ENCODE measurements around the gene MYH15. TPM values are rescaled to one million over a fixed set of nuclear protein-coding genes. Genes with fewer than 3 reads are reported as not detected.

MYH15 gene
- polyA plus RNA-seq, 4 donors = 0.27 to 0.48 (median 0.35) TPM; not detected in 1

GRCh38 chr3:108546247-108546646 lies 35.9 kb upstream of the MYH15 start:
- H3K4me1 ChIP-seq (ENCODE audit: control insufficient read depth in 3 of 3, insufficient read depth in 2 of 3, low read depth in 1 of 3, low read length in 2 of 3) = no peaks in the 10 kb centered on the region
- no peaks in the 10 kb centered on the region for H3K9me3 ChIP-seq (ENCODE audit: control insufficient read depth in 2 of 2, insufficient read depth in 1 of 2, low read depth in 1 of 2, low read length in 1 of 2)
- 65 to 91% (median 67%) methylated on average over 1 of the region's 1 CpG for WGBS, 3 donors
- H3K27me3 ChIP-seq (ENCODE audit: control insufficient read depth in 3 of 3, insufficient read depth in 3 of 3, low read length in 3 of 3) = no peaks in the 10 kb centered on the region
- no peak overlapping the region for H3K4me3 ChIP-seq (ENCODE audit: low read depth in 1 of 3, low read length in 3 of 3)
- peaks cover 0 to 6% (median 0%) of the 10 kb centered on the region in 3 donors for H3K36me3 ChIP-seq (ENCODE audit: control insufficient read depth in 3 of 3, insufficient read depth in 2 of 3, low read depth in 1 of 3, low read length in 3 of 3)
- DNase-seq (peak in 1 of 2 donors; percentile 5), FAIRE-seq (peak; percentile 51)
- H3K27ac ChIP-seq (ENCODE audit: low read depth in 1 of 3, low read length in 2 of 3) = no peak overlapping the region

DNA sequence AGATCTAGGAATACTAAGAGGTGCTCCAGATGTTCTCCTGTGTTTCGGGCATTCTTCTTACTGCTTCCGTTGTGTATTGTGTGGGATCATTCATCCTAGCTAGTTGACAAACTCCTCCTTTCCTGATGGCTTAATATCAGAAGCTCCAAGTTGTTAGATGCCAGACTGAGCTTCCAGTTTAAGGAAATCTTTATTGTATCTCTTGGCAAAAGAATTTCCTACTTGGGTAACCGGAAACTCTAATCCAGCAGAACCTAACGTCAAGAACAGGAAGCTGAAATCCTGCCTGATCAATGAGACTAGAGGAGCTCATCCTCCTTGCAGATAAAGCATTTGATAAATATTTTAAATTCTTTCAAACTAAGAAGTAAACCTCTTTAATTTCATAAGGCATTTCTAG lies 27.7 kb upstream of the MYH15 start:
- Histone ChIP-seq H3K27me3 (ENCODE audit: control insufficient read depth in 3 of 3, insufficient read depth in 3 of 3, low read length in 3 of 3) (no peaks in the 10 kb centered on the region), H3K36me3 (ENCODE audit: control insufficient read depth in 3 of 3, insufficient read depth in 2 of 3, low read depth in 1 of 3, low read length in 3 of 3) (no peaks in the 10 kb centered on the region), H3K4me3 (ENCODE audit: low read depth in 1 of 3, low read length in 3 of 3) (no peak overlapping the region), H3K9me3 (ENCODE audit: control insufficient read depth in 2 of 2, insufficient read depth in 1 of 2, low read depth in 1 of 2, low read length in 1 of 2) (no peaks in the 10 kb centered on the region), H3K27ac (ENCODE audit: low read depth in 1 of 3, low read length in 2 of 3) (no peak overlapping the region), H3K4me1 (ENCODE audit: control insufficient read depth in 3 of 3, insufficient read depth in 2 of 3, low read depth in 1 of 3, low read length in 2 of 3) (no peaks in the 10 kb centered on the region)
- 58 to 89% (median 88%) methylated on average over 4 of the region's 4 CpGs for WGBS, 3 donors
- FAIRE-seq (no peak), DNase-seq (no peak)

DNA sequence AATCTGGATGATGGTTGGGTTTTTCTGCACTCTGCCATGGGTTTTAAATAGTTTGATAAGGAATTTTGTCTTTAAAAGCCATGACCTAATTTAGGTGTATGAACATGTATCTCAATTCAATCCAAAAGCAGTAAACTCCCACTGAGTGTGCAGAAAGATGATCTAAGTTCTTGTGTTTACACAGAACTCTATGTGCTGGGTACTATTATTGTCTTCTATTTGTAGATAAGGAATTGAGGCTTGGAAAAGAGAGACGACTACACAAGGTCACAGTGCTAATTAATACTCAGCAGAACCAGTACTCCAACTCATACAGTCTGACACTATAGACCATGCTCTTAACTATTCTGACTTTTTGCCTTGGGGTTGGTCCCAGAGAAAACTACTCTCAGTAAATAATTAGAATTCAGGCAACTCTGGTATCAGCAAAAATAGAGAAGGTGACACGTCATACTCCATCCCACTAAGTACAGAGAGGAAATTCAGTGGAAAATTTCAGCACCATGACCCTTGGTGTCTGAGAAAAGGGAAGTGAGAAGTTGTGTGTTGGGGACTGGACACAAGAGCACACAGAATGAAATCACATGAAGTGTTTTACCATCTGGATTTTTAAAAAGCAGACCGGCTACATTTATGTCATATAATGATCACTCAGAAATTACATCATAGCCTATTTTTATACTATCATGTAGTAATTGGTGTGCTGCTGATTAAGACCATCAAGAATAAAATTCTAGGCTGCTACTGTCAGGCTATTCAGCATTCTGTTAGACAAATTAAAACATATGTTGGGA lies 18.3 kb upstream of the MYH15 start:
- 49 to 65% (median 54%) methylated on average over 3 of the region's 3 CpGs for WGBS, 3 donors
- Histone ChIP-seq H3K4me3 (ENCODE audit: low read depth in 1 of 3, low read length in 3 of 3) (no peak overlapping the region), H3K27ac (ENCODE audit: low read depth in 1 of 3, low read length in 2 of 3) (no peak overlapping the region), H3K9me3 (ENCODE audit: control insufficient read depth in 2 of 2, insufficient read depth in 1 of 2, low read depth in 1 of 2, low read length in 1 of 2) (no peaks in the 10 kb centered on the region), H3K36me3 (ENCODE audit: control insufficient read depth in 3 of 3, insufficient read depth in 2 of 3, low read depth in 1 of 3, low read length in 3 of 3) (no peaks in the 10 kb centered on the region), H3K27me3 (ENCODE audit: control insufficient read depth in 3 of 3, insufficient read depth in 3 of 3, low read length in 3 of 3) (no peaks in the 10 kb centered on the region), H3K4me1 (ENCODE audit: control insufficient read depth in 3 of 3, insufficient read depth in 2 of 3, low read depth in 1 of 3, low read length in 2 of 3) (no peaks in the 10 kb centered on the region)
- FAIRE-seq (no peak), DNase-seq (no peak)

GRCh38 chr3:108527817-108528216 lies 17.4 kb upstream of the MYH15 start:
- Histone ChIP-seq H3K27me3 (ENCODE audit: control insufficient read depth in 3 of 3, insufficient read depth in 3 of 3, low read length in 3 of 3) (no peaks in the 10 kb centered on the region), H3K4me1 (ENCODE audit: control insufficient read depth in 3 of 3, insufficient read depth in 2 of 3, low read depth in 1 of 3, low read length in 2 of 3) (no peaks in the 10 kb centered on the region), H3K27ac (ENCODE audit: low read depth in 1 of 3, low read length in 2 of 3) (no peak overlapping the region), H3K4me3 (ENCODE audit: low read depth in 1 of 3, low read length in 3 of 3) (no peak overlapping the region), H3K9me3 (ENCODE audit: control insufficient read depth in 2 of 2, insufficient read depth in 1 of 2, low read depth in 1 of 2, low read length in 1 of 2) (no peaks in the 10 kb centered on the region), H3K36me3 (ENCODE audit: control insufficient read depth in 3 of 3, insufficient read depth in 2 of 3, low read depth in 1 of 3, low read length in 3 of 3) (no peaks in the 10 kb centered on the region)
- no peak for DNase-seq
- WGBS, 3 donors = 79 to 83% (median 80%) methylated on average over 2 of the region's 2 CpGs
- FAIRE-seq = no peak

DNA sequence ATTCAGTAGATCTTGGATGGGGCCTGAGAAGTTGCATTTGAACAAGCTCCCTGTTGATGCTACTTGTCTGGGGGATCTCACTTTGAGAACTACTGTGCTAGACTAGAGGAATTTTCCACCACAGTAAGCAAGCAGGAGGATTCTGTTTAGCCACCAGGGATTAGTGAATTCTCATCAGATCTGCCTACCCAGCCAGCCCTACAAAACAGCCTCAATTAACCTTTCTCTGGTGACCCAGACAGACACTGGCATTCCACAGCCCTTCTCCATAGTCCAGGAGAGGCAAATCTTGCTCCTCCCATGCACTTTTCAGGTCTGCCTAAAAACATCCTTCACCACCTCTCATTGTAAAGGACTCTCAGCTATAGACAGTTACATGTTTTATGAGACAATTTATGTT lies 16.7 kb upstream of the MYH15 start:
- no peak for DNase-seq
- no peaks in the 10 kb centered on the region for H3K36me3 ChIP-seq (ENCODE audit: control insufficient read depth in 3 of 3, insufficient read depth in 2 of 3, low read depth in 1 of 3, low read length in 3 of 3)
- H3K4me1 ChIP-seq (ENCODE audit: control insufficient read depth in 3 of 3, insufficient read depth in 2 of 3, low read depth in 1 of 3, low read length in 2 of 3) = no peaks in the 10 kb centered on the region
- no peaks in the 10 kb centered on the region for H3K9me3 ChIP-seq (ENCODE audit: control insufficient read depth in 2 of 2, insufficient read depth in 1 of 2, low read depth in 1 of 2, low read length in 1 of 2)
- no peak overlapping the region for H3K27ac ChIP-seq (ENCODE audit: low read depth in 1 of 3, low read length in 2 of 3)
- no peak for FAIRE-seq
- no peaks in the 10 kb centered on the region for H3K27me3 ChIP-seq (ENCODE audit: control insufficient read depth in 3 of 3, insufficient read depth in 3 of 3, low read length in 3 of 3)
- H3K4me3 ChIP-seq (ENCODE audit: low read depth in 1 of 3, low read length in 3 of 3) = no peak overlapping the region

- Histone ChIP-seq H3K4me1 (ENCODE audit: control insufficient read depth in 3 of 3, insufficient read depth in 2 of 3, low read depth in 1 of 3, low read length in 2 of 3) (no peaks in the 10 kb centered on the region), H3K9me3 (ENCODE audit: control insufficient read depth in 2 of 2, insufficient read depth in 1 of 2, low read depth in 1 of 2, low read length in 1 of 2) (no peaks in the 10 kb centered on the region), H3K27me3 (ENCODE audit: control insufficient read depth in 3 of 3, insufficient read depth in 3 of 3, low read length in 3 of 3) (no peaks in the 10 kb centered on the region), H3K27ac (ENCODE audit: low read depth in 1 of 3, low read length in 2 of 3) (no peak overlapping the region), H3K36me3 (ENCODE audit: control insufficient read depth in 3 of 3, insufficient read depth in 2 of 3, low read depth in 1 of 3, low read length in 3 of 3) (no peaks in the 10 kb centered on the region), H3K4me3 (ENCODE audit: low read depth in 1 of 3, low read length in 3 of 3) (no peak overlapping the region)
- WGBS, 3 donors = 91 to 96% (median 93%) methylated on average over 2 of the region's 2 CpGs
- DNase-seq (no peak), FAIRE-seq (no peak)
Observed at GRCh38 chr3:108525971-108526370, 15.6 kb upstream of the MYH15 start.

DNA sequence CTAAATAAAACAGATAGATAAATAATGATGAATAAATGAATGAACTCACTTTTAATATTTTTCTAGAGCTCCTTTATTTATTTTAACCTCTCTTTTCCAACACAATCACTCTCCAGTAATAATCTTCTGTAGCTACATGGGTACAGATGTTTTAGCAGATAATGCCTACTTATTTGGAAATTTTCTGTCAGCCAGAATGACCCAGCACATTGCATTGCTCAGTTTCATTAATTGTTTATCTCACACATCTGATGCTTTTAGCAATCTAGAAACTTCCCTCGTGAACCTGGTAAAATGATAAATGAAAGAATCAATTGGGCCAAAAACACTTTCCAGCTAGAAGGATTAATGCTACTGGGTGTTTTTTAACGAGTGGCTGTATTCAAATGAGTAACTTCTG lies 14.9 kb upstream of the MYH15 start:
- WGBS, 3 donors = 62 to 73% (median 72%) methylated on average over 2 of the region's 2 CpGs
- Histone ChIP-seq H3K27me3 (ENCODE audit: control insufficient read depth in 3 of 3, insufficient read depth in 3 of 3, low read length in 3 of 3) (no peaks in the 10 kb centered on the region), H3K4me1 (ENCODE audit: control insufficient read depth in 3 of 3, insufficient read depth in 2 of 3, low read depth in 1 of 3, low read length in 2 of 3) (no peaks in the 10 kb centered on the region), H3K36me3 (ENCODE audit: control insufficient read depth in 3 of 3, insufficient read depth in 2 of 3, low read depth in 1 of 3, low read length in 3 of 3) (no peaks in the 10 kb centered on the region), H3K9me3 (ENCODE audit: control insufficient read depth in 2 of 2, insufficient read depth in 1 of 2, low read depth in 1 of 2, low read length in 1 of 2) (no peaks in the 10 kb centered on the region), H3K4me3 (ENCODE audit: low read depth in 1 of 3, low read length in 3 of 3) (no peak overlapping the region), H3K27ac (ENCODE audit: low read depth in 1 of 3, low read length in 2 of 3) (no peak overlapping the region)
- FAIRE-seq = no peak
- no peak for DNase-seq

DNA sequence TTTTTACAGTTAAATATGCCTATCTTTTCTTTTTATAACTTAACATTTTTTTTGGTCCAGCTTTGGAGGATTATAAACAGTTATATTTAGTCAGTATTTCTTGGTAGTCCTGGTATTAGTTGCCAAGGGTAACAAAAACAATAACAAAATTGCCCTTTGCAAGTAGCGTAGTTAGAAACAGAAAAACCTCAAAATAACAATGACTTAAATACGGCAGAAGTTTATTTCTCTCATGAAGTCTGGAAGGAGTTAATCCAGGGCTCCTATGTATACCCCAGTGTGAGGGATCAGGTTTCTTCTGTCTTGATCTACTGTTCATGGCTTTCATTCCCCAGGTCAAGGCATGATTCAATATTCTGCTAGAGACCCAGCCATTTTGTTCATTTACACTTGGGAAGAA lies 14.1 kb upstream of the MYH15 start:
- H3K36me3 ChIP-seq (ENCODE audit: control insufficient read depth in 3 of 3, insufficient read depth in 2 of 3, low read depth in 1 of 3, low read length in 3 of 3) = no peaks in the 10 kb centered on the region
- WGBS, 3 donors = 38 to 55% (median 52%) methylated on average over 2 of the region's 2 CpGs
- no peaks in the 10 kb centered on the region for H3K4me1 ChIP-seq (ENCODE audit: control insufficient read depth in 3 of 3, insufficient read depth in 2 of 3, low read depth in 1 of 3, low read length in 2 of 3)
- H3K27ac ChIP-seq (ENCODE audit: low read depth in 1 of 3, low read length in 2 of 3) = peak overlapping the region in 1 of 3 donors; percentile 24
- DNase-seq (no peak), FAIRE-seq (no peak)
- H3K9me3 ChIP-seq (ENCODE audit: control insufficient read depth in 2 of 2, insufficient read depth in 1 of 2, low read depth in 1 of 2, low read length in 1 of 2) = no peaks in the 10 kb centered on the region
- H3K4me3 ChIP-seq (ENCODE audit: low read depth in 1 of 3, low read length in 3 of 3) = no peak overlapping the region
- H3K27me3 ChIP-seq (ENCODE audit: control insufficient read depth in 3 of 3, insufficient read depth in 3 of 3, low read length in 3 of 3) = no peaks in the 10 kb centered on the region

DNA sequence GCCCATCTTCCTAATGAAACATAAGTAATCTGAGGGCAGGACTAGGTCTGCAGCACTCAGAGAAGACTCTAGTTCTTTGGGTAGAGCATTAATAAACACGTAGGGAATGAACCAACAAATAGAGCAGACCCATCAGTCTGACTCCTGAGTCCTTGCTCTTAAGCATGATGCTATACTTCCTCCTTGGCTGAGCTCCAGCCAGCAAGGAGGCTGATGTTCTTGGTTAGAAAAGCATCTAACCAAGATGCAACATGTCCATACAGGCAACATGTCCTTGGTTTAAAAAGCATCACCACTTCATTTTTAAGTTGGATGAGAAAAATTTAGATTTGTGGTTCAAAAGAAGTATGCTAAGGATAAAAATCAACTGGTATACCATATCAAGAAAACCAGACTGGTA lies 8.5 kb upstream of the MYH15 start:
- WGBS, 3 donors = 28 to 37% (median 32%) methylated on average over 1 of the region's 1 CpG
- Histone ChIP-seq H3K27me3 (ENCODE audit: control insufficient read depth in 3 of 3, insufficient read depth in 3 of 3, low read length in 3 of 3) (no peaks in the 10 kb centered on the region), H3K27ac (ENCODE audit: low read depth in 1 of 3, low read length in 2 of 3) (no peak overlapping the region), H3K4me3 (ENCODE audit: low read depth in 1 of 3, low read length in 3 of 3) (no peak overlapping the region), H3K36me3 (ENCODE audit: control insufficient read depth in 3 of 3, insufficient read depth in 2 of 3, low read depth in 1 of 3, low read length in 3 of 3) (no peaks in the 10 kb centered on the region), H3K4me1 (ENCODE audit: control insufficient read depth in 3 of 3, insufficient read depth in 2 of 3, low read depth in 1 of 3, low read length in 2 of 3) (no peaks in the 10 kb centered on the region), H3K9me3 (ENCODE audit: control insufficient read depth in 2 of 2, insufficient read depth in 1 of 2, low read depth in 1 of 2, low read length in 1 of 2) (no peaks in the 10 kb centered on the region)
- DNase-seq = no peak
- no peak for FAIRE-seq
